Caco-2 (cell line): ENCODE data around the gene PLCB4. TPM values are rescaled to one million over a fixed set of nuclear protein-coding genes. Genes with fewer than 3 reads are reported as not detected.

Source experiments
- BruUV-seq: library from RNA; stranded (reverse); fragments of 400-500 nt; replicated peaks from 2 replicates; lab custom pipeline; 2021; lab: Mats Ljungman, UMichigan
- CTCF ChIA-PET: fragments of 300-600 bp; sonication (Branson Sonifier 250); formaldehyde crosslinking; loops from one replicate; lab custom pipeline; 2022; ENCODE audit warnings: antibody characterized with exemption; lab: Charles Lee
- POLR2A ChIA-PET: fragments of 300-600 bp; sonication (Branson Sonifier 250); formaldehyde crosslinking; loops from one replicate; lab custom pipeline; 2022; ENCODE audit warnings: antibody characterized with exemption; lab: Charles Lee
- DNase-seq, 2 experiments: peaks; one replicate each; pipeline versions ENCODE4 v3.0.0 to v3.0.0-alpha.2; 2020 to 2022
- H3K27me3 ChIP-seq: replicated peaks from 2 replicates; pipeline ENCODE4 v1.6.0; 2011; ENCODE audit warnings: low read length; ENCODE audit not compliant: control insufficient read depth, insufficient read depth
- H3K36me3 ChIP-seq: 2 replicates; pipeline ENCODE4 v1.5.1; 2011; ENCODE audit warnings: low read length; ENCODE audit not compliant: control insufficient read depth, insufficient read depth
- H3K4me1 ChIP-seq: fragments of 250-450 bp; sonication (Bioruptor Pico); 2 replicates; pipeline ENCODE4 v1.5.1; 2020; ENCODE audit warnings: mild to moderate bottlenecking
- H3K4me3 ChIP-seq: 2 replicates; pipeline ENCODE4 v1.5.1; 2011; ENCODE audit warnings: low read depth, mild to moderate bottlenecking, control low read depth, low read length
- H3K9me3 ChIP-seq: fragments of 250-450 bp; sonication (Bioruptor Pico); 2 replicates; pipeline ENCODE4 v1.5.1; 2020; ENCODE audit warnings: mild to moderate bottlenecking, moderate library complexity
- H3K27ac Mint-ChIP-seq: one replicate; pipeline ENCODE4 v1.8.0; 2022; ENCODE audit warnings: mixed read lengths; ENCODE audit not compliant: unreplicated experiment
- H3K27me3 Mint-ChIP-seq: one replicate; pipeline ENCODE4 v1.8.0; 2022; ENCODE audit warnings: mixed read lengths; ENCODE audit not compliant: insufficient read depth, unreplicated experiment
- H3K36me3 Mint-ChIP-seq: one replicate; pipeline ENCODE4 v1.8.0; 2022; ENCODE audit warnings: mild to moderate bottlenecking, mixed read lengths; ENCODE audit not compliant: insufficient read depth, unreplicated experiment
- H3K4me1 Mint-ChIP-seq: one replicate; pipeline ENCODE4 v1.8.0; 2022; ENCODE audit warnings: low read depth, mixed read lengths; ENCODE audit not compliant: unreplicated experiment
- H3K4me3 Mint-ChIP-seq: one replicate; pipeline ENCODE4 v1.8.0; 2022; ENCODE audit warnings: mild to moderate bottlenecking, moderate library complexity, mixed read lengths; ENCODE audit not compliant: unreplicated experiment
- H3K9me3 Mint-ChIP-seq: one replicate; pipeline ENCODE4 v1.8.0; 2022; ENCODE audit warnings: mixed read lengths; ENCODE audit not compliant: unreplicated experiment
- intact Hi-C: fragments of 100-400 bp; cut with micrococcal nuclease; formaldehyde crosslinking; loops from one replicate; pipeline ENCODE4 v1.10.0; 2022; ENCODE audit not compliant: unreplicated experiment
- total RNA-seq: library from RNA; stranded (reverse); gene quantifications from 2 replicates; pipeline ENCODE4 v1.2.3, GENCODE V29; 2022
- TF ChIP-seq, protein P1 (sequence below), 2 experiments: fragments of 200-600 bp in 1 of 2; IDR thresholded peaks; 1 replicate in 1 of 2; 2 replicates in 1 of 2; pipeline versions ENCODE4 v1.5.1 to v1.8.0; 2011 to 2022; ENCODE audit warnings: antibody characterized with exemption in 1 of 2, control low read depth in 1 of 2, inconsistent platforms in 1 of 2, low read depth in 1 of 2, low read length in 1 of 2, mild to moderate bottlenecking in 1 of 2, moderate library complexity in 1 of 2; ENCODE audit not compliant: insufficient read depth in 1 of 2, severe bottlenecking in 1 of 2, unreplicated experiment in 1 of 2

The PLCB4 gene
- total RNA-seq, 1 experiment from 2014 or later: 3.0 TPM

DNA sequence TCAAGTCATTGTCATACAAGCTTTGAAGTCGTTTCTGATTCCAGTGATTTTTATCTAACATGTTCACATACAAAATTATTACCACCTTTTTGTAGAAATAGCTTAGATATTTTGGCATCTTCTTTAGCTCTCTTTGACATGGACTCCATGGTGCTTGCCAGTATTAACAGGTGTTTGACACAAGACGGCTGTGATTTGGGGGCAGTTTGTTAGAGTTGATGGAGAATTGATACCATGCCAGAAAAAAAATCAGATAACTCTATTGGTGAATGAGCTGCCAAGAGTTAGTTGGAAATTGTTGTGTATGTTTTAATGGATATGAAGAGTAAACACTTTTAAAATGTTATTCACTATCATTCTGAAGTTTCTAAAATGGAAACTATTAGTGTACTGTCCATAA, 298.9 kb downstream of the PLCB4 start:
- TF ChIP-seq, protein P1, sequence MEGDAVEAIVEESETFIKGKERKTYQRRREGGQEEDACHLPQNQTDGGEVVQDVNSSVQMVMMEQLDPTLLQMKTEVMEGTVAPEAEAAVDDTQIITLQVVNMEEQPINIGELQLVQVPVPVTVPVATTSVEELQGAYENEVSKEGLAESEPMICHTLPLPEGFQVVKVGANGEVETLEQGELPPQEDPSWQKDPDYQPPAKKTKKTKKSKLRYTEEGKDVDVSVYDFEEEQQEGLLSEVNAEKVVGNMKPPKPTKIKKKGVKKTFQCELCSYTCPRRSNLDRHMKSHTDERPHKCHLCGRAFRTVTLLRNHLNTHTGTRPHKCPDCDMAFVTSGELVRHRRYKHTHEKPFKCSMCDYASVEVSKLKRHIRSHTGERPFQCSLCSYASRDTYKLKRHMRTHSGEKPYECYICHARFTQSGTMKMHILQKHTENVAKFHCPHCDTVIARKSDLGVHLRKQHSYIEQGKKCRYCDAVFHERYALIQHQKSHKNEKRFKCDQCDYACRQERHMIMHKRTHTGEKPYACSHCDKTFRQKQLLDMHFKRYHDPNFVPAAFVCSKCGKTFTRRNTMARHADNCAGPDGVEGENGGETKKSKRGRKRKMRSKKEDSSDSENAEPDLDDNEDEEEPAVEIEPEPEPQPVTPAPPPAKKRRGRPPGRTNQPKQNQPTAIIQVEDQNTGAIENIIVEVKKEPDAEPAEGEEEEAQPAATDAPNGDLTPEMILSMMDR (IDR thresholded peaks at IDR 0.05; ENCODE audit: insufficient read depth in 1 of 2, low read depth in 1 of 2, low read length in 1 of 2, severe bottlenecking in 1 of 2, unreplicated experiment in 1 of 2): no peak
- Mint-ChIP-seq H3K27ac (no peak overlapping the region), H3K27me3 (peaks cover 6% of the 10 kb centered on the region), H3K9me3 (no peaks in the 10 kb centered on the region), H3K4me3 (no peak overlapping the region), H3K36me3 (peaks cover 6% of the 10 kb centered on the region), H3K4me1 (no peaks in the 10 kb centered on the region)
- Histone ChIP-seq H3K36me3 (no peaks in the 10 kb centered on the region), H3K27me3 (no peaks in the 10 kb centered on the region), H3K9me3 (no peaks in the 10 kb centered on the region), H3K4me3 (no peak overlapping the region), H3K4me1 (no peaks in the 10 kb centered on the region)
- no peak for DNase-seq
- intact Hi-C loops: loop anchor here (10.0 kb wide), 1 partner anchor 243 kb away; no protein-coding TSS in a partner anchor
- BruUV-seq: no TSS peak
- POLR2A ChIA-PET: no interaction called here
- CTCF ChIA-PET: interaction anchor here (1.3 kb wide), 1 partner anchor 40 kb away, joined by 3 read pairs; no protein-coding TSS in a partner anchor

DNA sequence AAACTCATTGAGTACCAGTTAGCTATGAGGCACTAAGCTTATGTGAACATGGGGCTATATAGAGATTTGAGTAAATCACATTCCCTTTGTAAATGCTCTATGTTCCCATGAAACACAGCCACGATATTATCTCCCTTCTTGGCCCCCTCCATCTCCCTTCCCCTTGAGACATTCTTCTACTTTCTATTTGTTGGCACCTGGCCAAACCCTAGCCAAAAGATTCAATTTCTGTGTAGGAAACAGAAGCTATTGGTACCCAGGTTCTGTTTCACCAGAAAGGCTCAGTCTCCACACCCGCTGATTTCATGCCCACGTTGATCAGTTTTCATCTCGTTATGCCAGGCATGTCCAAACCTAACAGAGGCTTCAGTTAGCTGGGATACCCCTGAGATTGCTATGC, 300.0 kb downstream of the PLCB4 start:
- ChIA-PET CTCF (interaction anchor here (1.4 kb wide), 1 partner anchor 516 kb away, joined by 3 read pairs; no protein-coding TSS in a partner anchor), POLR2A (no interaction called here)
- no peak for DNase-seq
- BruUV-seq: no TSS peak
- Mint-ChIP-seq H3K27me3 (peaks cover 6% of the 10 kb centered on the region), H3K4me1 (no peaks in the 10 kb centered on the region), H3K27ac (no peak overlapping the region), H3K4me3 (no peak overlapping the region), H3K9me3 (no peaks in the 10 kb centered on the region), H3K36me3 (peaks cover 6% of the 10 kb centered on the region)
- H3K4me1 ChIP-seq: no peaks in the 10 kb centered on the region
- intact Hi-C loops: loop anchor here (10.0 kb wide), 1 partner anchor 244 kb away; no protein-coding TSS in a partner anchor
- H3K27me3 ChIP-seq: no peaks in the 10 kb centered on the region
- H3K9me3 ChIP-seq: no peaks in the 10 kb centered on the region
- no peak overlapping the region for H3K4me3 ChIP-seq
- TF ChIP-seq, protein P1 (IDR thresholded peaks at IDR 0.05; ENCODE audit: insufficient read depth in 1 of 2, low read depth in 1 of 2, low read length in 1 of 2, severe bottlenecking in 1 of 2, unreplicated experiment in 1 of 2): no peak
- no peaks in the 10 kb centered on the region for H3K36me3 ChIP-seq

DNA sequence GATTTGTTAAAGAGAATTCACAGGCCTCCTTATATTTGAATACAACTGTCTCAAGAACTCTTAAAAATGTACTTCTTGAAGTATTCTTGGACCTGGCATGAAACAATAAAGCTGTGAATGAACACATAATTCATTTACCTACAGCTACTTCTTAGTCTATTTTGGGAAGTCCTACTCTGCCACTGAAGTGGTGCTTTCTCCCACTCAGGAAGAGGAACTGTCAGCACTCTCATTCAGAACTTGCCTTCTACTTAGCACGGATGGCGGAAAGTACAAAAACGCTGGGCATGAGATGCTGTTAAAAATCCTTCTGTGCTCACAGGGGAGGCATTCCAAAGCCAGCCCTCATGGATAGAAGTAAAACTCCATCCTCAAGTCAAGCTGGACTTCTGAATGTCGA, 300.7 kb downstream of the PLCB4 start:
- H3K4me1 Mint-ChIP-seq: peaks cover 6% of the 10 kb centered on the region

More for the DNA sequence above, 300.7 kb downstream of the PLCB4 start:
- Histone ChIP-seq H3K9me3 (no peaks in the 10 kb centered on the region), H3K36me3 (no peaks in the 10 kb centered on the region), H3K4me1 (no peaks in the 10 kb centered on the region), H3K4me3 (no peak overlapping the region), H3K27me3 (no peaks in the 10 kb centered on the region)
- Mint-ChIP-seq H3K36me3 (peaks cover 6% of the 10 kb centered on the region), H3K4me3 (no peak overlapping the region), H3K27ac (no peak overlapping the region), H3K9me3 (no peaks in the 10 kb centered on the region), H3K27me3 (peaks cover 10% of the 10 kb centered on the region)
- intact Hi-C loops: loop anchor here (10.0 kb wide), 1 partner anchor 245 kb away; no protein-coding TSS in a partner anchor
- DNase-seq: no peak
- ChIA-PET POLR2A (no interaction called here), CTCF (interaction anchor here (1.4 kb wide), 1 partner anchor 516 kb away, joined by 3 read pairs; no protein-coding TSS in a partner anchor)
- no TSS peak for BruUV-seq
- TF ChIP-seq, protein P1 (IDR thresholded peaks at IDR 0.05; ENCODE audit: insufficient read depth in 1 of 2, low read depth in 1 of 2, low read length in 1 of 2, severe bottlenecking in 1 of 2, unreplicated experiment in 1 of 2): no peak
